PFSK-1 (cell line): ENCODE measurements around the gene RELL1.

Source experiments
- FOXP2 ChIP-seq: optimal IDR thresholded peaks from 2 replicates; pipeline ENCODE3; 2011; ENCODE audit warnings: borderline replicate concordance, control low read depth, inconsistent platforms; ENCODE audit not compliant: insufficient read depth; ENCODE audit errors: extremely low read length, extremely low read depth
- POLR2AphosphoS5 ChIP-seq: IDR thresholded peaks from 2 replicates; pipeline ENCODE4 v1.6.1; 2012; ENCODE audit warnings: low read depth, mild to moderate bottlenecking, control low read depth, low read length, moderate library complexity
- REST ChIP-seq, 2 experiments: IDR thresholded peaks; 2 replicates each; pipeline versions ENCODE4 v1.6.1 to v1.8.0; 2011 to 2012; ENCODE audit warnings: low read depth in 2 of 2, low read length in 2 of 2, control low read depth in 1 of 2, inconsistent platforms in 1 of 2, mild to moderate bottlenecking in 1 of 2, moderate library complexity in 1 of 2; ENCODE audit not compliant: insufficient read depth in 1 of 2
- SIN3A ChIP-seq: IDR thresholded peaks from 2 replicates; pipeline ENCODE4 v1.6.1; 2012; ENCODE audit warnings: mild to moderate bottlenecking, low read length, moderate library complexity, borderline replicate concordance; ENCODE audit not compliant: insufficient read depth
- TAF1 ChIP-seq: IDR thresholded peaks from 2 replicates; pipeline ENCODE4 v1.6.1; 2012; ENCODE audit warnings: low read length, control low read depth, borderline replicate concordance; ENCODE audit not compliant: insufficient read depth

- TF ChIP-seq TAF1 = no peak
- no peak for TF ChIP-seq POLR2AphosphoS5
- no peak for TF ChIP-seq SIN3A
- TF ChIP-seq FOXP2 = no peak
- no peak for TF ChIP-seq REST (IDR thresholded peaks at IDR 0.05; ENCODE audit: insufficient read depth in 1 of 2, low read depth in 2 of 2, low read length in 2 of 2)
Measured at GRCh38 chr4:37684154-37684553, 2.0 kb downstream of the RELL1 start.
